Measurements from ENCODE around the gene GPR78.

DNA sequence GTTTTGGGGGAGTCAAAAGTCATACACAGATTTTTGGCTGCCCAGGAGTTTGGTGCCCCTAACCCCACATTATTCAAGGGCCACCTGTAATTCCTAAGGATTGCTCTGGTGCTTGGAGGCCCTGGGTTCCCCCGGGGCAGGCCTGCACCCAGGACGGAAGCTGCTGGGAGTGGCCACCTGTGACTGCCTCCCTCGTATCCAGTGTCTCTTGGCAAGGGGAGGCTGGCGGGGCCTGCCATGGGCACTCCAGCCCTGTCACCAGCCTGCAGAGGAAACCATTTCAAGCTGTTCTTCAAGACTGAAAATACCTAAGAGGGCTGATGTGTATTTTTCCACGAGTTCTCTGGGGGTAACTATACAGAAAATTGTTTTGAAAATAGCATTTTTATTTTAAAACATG lies 24.5 kb upstream of the GPR78 start:
- no peak for TF ChIP-seq EZH2 (IDR thresholded peaks at IDR 0.05; ENCODE audit: low read length, missing control alignments)
- TF ChIP-seq, protein P1, sequence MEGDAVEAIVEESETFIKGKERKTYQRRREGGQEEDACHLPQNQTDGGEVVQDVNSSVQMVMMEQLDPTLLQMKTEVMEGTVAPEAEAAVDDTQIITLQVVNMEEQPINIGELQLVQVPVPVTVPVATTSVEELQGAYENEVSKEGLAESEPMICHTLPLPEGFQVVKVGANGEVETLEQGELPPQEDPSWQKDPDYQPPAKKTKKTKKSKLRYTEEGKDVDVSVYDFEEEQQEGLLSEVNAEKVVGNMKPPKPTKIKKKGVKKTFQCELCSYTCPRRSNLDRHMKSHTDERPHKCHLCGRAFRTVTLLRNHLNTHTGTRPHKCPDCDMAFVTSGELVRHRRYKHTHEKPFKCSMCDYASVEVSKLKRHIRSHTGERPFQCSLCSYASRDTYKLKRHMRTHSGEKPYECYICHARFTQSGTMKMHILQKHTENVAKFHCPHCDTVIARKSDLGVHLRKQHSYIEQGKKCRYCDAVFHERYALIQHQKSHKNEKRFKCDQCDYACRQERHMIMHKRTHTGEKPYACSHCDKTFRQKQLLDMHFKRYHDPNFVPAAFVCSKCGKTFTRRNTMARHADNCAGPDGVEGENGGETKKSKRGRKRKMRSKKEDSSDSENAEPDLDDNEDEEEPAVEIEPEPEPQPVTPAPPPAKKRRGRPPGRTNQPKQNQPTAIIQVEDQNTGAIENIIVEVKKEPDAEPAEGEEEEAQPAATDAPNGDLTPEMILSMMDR (conservative IDR thresholded peaks at IDR 0.05 in 1 of 2, IDR thresholded peaks at IDR 0.05 in 1 of 2; ENCODE audit: low read depth in 1 of 2, low read length in 2 of 2) = no peak

All from fibroblast of lung (primary cell).